DMS153 treated with DMSO at 0.1 percent for 48 hours (cell line): ENCODE results near the gene GALNT5.
A peak's percentile ranks its signal among the peaks of the same experiment; 100 is the strongest.
"Not testable (repeated sequence)": the region's sequence is repeated elsewhere in the genome, so short reads cannot be mapped to it uniquely, and the experiment has no call there.

Experiments used
- DNase-seq: peaks from one replicate; lab custom pipeline; 2025; ENCODE audit not compliant: unreplicated experiment; lab: John Stamatoyannopoulos, UW

Gene GALNT5

DNA sequence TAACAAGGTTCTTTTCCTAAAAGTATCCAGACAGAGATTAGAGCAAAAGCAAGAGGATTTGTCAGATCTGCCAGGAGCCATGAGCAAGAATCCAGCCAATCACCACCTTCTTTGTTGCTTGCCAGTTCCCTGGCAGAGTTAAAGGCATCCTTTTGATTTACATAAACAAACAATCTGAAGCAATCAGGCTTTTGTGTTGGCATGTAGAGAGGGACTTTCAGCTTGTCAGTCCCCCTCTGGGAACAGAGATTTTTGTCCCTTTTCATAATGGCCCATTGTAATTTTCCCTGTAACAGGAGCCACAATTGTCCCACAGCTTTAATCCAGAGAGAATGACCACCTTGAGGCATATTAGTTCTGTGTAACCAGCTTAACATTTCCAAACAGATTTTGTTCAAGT is 68.3 kb downstream of the GALNT5 start, which contains the start of gene ERMN:
Gene ERMN (minus strand): TSS at position 39 of the 400 bp plus-strand sequence. CDS start 182 bp downstream, outside the sequence.
- peak; percentile 30 for DNase-seq

DNA sequence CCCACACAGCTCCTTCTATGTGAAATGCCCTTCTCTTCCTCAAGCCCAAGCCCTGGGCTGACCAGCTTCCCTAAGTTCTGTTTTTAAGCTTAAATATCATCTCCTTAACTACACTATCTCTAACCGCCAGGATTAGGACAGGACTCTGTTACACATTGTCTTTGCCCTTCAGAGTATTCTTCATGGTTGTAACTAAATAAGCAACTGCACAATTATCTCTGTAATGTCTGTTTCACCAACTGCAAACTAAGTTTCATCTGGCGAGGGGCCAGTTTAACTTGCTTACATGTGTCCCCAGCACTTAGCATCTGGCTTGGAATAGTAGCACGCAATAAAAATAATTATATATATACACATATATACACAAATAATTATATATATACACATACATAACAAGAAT is 69.2 kb downstream of the GALNT5 start:
- DNase-seq, result no peak

DNA sequence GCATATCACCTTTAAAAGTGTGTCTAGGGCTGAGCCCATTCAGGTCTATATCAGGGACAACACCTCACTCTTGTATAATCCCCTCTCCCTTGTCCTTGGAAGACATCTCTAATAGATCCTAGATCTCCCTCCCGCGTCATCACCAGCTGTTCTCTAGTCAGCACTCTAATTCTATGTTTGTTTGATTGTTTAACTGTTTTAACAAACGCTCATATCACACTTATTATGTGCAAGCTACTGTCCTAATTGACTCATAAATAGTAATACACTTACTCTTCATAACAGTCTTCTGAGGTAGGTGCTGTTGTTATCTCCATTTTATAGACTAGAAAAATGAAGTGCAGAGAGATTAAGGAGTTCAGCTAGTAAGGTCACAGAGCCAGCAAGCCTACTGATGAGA is 69.7 kb downstream of the GALNT5 start:
- DNase-seq, result no peak

DNA sequence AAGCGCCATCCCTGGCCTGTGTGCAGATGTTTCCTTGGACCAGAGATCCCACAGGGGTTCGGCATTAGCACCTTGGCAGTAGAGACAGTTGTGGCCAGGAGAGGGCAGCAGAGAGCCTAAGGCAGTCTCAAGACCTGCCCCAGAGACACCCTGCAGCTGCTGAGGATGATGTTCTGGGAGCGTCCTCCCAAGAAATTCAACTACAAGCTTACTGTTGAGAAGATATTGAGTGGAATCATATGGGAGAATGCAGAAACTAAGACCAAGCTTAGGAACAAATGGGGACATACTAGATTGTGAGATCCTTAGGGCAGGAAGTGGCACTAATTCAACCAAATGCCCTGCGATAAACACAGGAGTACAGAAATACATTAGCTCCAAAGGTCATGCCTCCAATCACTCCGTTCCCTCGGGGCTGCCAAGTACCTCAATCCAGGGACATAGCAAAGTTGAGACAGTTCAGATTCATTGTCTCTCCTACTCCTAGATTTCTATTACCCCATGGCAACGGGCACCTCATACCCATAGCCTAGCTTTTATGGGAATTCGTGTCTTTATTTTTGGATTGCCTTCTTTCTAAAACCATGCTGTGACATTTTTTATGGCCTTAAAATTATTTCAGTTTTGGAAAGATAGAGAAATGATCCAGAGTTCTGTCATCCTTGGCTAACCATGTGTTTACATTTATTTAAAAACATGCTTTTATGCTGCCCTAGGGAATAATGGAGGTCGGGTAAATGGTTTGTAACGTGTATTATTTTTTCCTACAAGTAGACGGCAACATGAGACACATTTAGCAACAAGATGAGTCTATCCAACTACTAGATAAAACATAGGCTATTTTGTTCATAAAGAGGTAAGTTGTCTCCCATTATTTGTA is 70.4 kb downstream of the GALNT5 start:
- DNase-seq, result peak; percentile 79

DNA sequence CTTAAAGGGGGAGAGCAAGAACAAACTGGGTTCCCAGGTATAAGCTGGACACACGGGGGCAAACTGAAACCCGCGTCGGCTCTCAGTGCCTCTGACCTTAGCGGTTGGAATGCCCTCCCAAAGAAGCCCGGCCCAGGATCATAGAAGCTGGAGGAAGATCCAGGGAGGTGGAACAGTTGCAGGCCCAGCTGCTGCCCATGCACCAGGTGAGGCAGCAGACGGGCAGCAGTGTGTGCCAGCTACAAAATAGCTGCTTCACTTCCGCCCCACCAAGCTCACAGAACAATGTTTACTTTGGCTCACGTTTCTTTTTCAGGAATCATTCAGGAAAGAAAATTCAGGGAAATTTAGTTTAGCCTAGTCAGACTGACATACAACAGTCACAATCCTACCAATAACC is 72.0 kb downstream of the GALNT5 start:
- DNase-seq, result peak; percentile 90

DNA sequence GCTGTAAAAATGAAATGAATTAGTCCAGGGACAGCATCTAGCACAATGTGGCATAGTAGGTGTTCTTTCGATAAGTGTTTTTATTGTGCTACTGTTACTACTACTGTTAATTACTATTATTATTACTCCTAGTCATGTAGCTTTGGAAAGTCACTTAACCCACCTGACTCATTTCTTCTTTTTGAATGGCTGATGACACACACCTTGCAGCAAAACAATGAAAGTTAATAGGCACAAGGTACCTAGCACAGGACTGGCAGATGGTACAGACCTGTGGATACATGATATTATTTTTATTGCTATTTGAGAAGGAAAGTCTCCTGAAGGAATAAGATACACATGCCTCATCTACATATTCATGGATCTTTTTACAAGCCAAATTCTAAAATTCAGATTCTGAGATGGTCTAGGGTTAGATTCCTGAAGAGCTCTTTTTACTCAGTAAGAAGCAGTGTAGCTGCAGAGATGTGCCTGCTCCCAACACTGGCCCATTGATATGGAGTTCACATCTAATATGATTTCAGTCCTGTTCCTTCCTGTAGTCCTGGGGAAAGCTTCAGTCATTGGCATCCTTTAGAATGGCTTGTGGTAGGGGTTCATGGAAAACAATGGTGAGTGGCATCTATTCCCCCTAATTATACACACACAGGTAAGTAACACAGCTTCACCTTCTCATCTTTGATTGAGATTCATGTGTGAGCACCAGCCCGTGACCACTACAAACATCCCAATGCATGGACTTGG is 76.0 kb downstream of the GALNT5 start:
- no peak for DNase-seq

DNA sequence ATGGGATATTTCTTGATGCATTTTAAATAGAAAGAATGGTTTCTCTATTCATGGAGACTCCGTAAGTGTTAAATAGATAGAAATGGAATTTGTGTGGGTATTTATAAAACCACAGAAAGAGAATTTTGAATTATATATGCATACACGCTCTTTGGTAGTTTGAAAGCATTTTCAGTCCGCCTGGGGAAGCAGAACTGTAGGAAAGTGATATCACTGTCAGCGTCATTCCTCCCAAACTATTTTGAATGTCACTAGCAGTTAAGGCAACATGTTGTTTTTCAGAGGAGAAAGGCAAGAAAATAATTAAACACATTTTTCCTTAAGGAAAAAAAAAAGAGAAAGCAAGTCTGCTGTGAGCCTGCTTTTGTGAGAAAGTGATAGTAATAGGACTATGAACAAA is 76.8 kb downstream of the GALNT5 start:
- DNase-seq, result no peak

DNA sequence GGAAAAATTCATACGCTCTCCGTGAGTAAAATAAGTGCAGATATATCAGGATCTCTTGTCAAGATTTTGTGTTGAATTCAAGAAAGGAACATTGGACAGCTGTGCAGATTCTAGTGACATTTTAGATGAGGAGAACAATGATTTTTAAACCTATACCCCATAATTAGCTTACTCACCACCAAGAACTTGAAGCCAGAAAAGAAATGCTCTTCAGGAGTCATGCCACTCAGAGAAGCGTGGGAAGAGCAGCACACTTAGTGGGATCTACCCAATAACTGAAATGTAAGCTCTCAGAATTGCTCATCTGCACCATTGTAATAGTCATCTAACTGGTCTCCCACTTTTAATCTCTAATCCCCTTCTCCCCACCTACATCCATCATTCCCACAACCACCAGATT is 77.3 kb downstream of the GALNT5 start:
- no peak for DNase-seq

DNA sequence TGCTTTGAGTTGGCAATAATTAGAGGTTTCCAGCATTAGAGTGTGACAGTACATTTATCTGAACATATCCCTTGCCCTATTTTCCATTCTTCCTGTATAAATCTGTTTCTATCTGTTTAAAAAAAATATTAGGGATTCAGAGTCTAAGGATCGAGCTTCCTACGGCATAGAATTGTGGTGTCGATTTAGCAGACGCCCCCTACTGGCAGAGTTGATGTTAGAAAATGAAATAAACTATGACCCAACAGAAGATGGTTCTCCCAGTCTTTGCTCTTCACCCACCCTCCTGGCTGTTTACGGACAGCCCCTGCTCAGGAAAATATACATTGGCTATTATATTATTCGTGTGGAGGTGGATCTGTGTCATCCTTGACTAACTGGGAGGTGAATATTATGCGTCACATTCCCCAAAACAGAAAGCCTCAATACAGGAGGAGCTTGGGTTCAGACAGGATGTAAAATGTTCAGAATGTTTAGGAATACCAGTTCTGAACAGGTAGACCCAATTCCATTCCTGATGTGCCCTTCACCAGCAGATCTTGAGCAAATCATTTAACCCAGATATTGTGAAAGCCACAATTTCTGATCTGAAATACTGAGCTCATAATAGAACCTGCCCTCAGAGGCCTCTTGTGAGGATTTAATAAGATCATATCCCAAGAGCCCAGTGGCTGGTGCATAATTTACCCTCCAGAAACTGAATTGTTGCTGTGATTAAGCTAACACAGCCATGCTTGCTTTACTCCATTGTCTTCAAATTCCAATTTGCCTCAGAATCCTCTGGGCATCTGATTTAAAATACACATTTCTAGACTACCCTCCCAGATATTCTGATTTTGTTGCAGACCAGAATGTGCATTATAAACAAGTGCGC is 78.9 kb downstream of the GALNT5 start:
- no peak for DNase-seq

DNA sequence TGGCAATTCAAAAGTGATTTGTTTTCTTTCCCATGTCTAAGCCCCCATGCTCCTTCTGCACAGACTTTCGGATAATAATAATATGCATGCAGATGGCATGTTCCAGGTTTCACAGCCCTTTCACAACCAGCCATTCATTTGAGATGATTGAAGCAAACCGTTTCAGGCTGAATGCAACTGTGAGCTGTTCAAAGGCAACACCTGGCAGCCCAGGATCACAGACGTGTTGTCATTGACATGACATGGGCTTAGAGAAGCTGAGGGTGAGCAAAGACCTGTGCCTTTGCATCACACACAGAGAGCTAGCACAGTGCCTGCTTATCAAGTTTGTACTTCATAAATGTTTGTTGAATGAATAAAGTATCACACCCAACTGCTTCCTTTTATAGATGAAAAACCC is 80.5 kb downstream of the GALNT5 start:
- DNase-seq, result no peak

DNA sequence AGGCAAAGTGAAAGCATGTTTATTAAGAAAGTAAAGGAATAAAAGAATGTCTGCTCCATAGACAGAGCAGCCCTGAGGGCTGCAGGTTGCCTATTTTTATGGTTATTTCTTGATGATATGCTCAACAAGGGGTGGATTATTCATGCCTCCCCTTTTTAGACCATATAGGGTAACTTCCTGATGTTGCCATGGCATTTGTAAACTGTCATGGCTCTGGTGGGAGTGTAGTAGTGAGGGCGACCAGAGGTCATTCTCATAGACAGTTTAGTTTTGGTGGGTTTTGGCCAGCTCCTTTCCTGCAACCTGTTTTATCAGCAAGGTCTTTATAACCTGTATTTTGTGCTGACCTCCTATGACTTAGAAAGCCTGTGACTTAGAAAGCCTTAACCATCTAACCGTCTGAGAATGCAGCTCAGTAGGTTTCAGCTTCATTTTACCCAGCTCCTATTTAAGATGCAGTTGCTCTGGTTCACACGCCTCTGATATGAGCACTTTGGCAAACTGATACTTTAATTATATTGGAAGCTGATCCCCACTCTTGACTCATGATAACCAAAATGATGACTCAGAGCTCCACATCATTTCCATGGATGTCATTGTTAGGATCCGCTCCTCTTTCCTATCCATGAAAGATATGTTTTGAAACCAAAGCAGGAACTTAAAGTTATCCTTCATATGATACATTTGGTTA is 82.6 kb downstream of the GALNT5 start:
- no peak for DNase-seq

DNA sequence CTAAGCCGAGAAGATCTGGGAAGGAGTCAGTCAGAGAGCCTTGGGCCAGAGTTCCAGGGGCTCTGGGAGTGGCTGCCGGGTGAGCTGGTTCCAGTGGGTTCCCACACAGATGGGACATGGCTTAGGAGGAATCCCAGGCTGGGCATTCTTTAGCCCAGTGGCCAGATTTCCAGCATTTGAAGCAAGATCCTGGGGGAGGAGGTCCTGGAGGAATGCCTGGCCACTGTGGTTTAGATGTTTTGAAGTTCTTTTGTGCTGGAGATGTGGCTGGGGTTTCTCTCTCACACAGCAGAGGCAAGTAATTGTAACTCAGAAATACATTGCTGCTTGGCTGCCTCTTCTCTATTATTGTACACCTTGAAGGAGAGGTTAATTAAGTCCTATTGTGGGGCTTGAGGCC is 83.9 kb downstream of the GALNT5 start:
- DNase-seq, result not testable (repeated sequence)

DNA sequence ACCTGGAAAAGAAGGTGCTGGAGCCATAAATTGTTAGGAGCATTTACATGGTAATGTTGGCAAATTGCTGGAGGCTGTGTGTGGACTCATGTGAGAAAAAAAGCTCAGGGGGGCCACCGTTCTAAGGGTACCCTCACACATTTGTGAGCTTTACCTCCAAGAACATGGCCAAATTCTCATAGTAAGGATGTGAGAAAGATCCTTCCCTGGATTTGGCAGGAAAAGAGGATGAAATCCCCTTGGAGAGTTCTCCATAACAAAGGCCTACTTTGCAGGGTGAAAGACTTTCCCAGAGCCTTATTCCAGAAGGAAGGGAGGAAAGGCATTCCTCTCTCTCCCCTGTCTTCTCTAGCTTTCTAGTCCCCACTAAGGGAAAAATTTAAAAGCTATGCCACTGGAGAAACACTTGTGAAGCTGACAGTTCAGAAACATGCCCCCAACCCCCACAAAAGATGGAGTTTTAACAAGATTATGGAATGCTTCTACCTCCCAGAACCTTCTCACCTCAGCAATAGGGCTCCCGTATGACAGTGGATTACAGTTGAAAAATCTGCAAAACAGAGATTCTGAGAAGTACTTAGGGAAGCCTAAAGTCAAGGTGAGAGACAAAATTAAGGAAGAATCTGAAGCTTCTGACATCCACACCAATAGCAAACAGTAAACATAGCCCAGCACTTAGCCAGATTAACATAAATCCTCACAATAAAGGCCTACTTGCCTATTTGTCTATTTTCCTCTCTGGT is 88.3 kb downstream of the GALNT5 start:
- DNase-seq, result no peak

DNA sequence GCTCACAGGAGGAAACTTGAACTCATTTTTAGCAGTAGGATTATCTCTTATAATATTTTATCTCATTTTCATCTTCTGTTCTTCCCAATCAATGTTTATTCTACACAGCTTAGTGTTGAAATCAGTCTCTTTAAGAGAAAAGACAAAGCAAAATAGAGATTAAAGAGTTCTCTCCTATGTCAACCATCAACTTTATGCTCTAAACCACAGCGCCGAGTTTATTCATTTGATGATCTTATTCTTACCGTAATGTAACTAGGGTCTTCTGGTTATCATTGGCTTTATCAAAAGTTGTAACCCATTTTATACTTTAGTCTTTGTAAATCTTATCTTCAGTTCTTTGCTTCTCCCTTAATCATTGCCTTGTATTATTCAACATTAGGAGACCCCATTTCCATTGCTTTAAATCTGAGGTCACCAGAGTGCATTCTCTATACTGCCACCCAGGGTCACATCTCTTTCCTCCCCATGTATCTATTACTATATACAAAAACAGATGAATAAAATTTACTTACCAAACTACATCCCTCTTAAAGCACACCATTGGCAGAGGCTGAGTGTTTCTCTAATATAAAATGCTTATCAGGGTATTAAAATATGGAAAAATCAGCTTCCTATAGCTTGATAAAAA is 90.9 kb downstream of the GALNT5 start:
- no peak for DNase-seq

DNA sequence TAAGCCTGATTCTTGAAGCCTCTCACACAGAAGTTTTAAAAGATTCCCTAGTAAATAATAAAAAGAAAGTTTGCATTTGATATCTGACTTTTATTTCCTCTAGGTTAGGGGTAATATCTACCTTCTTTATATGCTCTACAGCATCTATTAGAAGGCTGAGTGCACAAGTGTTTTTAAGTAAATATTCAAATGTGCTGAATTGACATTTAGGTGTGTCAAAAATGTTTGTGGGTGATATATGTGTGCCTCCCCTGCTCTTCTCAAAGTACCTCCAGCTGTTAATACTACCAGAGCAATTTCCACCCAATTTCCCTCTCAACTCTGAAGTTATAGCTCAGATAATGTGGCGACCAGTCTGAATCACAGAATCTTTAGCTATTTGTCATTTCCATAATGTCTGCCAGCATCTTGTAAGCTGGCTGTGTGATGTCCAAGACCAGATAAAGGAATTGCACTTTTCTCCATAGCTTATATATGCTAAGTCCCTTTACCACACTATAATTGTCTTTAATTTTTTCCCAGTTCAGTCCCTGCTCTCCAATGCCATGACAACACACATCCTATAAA is 92.5 kb downstream of the GALNT5 start:
- DNase-seq, result no peak

DNA sequence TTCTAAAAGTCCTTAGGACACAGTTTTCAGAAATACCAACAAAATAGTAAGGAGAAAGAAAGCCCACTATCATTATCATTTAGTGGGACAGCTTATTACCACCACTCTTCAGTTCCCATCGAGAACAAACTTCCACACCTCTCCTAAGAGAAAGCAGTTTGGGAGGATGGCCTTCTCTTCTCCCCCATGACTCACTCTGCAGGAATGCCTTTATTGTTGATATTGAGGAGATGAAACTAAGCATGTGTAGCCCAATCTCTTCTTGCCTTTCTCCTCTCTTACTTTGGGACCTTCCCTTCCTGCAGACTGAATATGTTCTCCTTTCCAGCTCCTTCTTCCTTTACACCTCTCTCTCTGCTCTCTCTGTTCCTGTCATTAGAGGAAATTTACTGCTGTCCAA is 98.1 kb downstream of the GALNT5 start:
- no peak for DNase-seq

DNA sequence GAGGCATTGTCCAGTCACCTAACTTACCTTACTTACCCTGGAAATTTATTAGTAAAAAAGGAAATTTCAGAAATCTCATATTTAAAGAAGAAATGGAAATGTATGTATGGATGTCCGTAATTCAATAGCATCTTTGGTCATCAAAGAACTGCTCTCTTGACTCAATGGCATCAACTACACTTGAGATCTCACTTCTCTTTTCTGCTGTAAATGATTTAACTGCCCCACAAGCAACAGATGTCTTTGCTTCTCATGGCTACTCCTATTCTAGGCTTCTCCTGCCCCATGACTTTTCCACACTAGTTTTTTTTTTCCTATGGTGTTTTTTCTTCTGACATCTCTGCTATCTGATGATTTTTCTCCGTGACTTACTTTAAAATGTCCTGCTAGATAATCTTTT is 102.1 kb downstream of the GALNT5 start:
- DNase-seq, result no peak

DNA sequence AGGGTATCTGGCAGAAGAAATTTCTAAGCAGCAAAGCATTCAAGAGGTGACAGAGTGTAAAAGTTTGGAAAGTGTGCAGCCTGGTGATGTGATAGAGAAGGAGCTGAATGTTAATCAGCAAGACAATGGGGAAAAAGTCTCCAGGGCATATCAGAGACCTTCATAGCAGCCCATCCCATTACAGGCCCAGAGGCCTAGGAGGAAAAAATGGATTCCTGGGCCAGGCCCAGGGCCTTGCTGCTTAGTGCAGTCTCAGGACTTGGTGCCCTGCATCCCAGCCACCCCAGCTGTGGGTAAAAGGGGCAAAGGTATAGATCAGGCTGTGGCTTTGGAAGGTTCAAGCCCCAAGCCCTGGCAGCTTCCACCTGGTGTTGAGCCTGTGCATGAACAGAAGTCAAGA is 104.0 kb downstream of the GALNT5 start:
- no peak for DNase-seq

DNA sequence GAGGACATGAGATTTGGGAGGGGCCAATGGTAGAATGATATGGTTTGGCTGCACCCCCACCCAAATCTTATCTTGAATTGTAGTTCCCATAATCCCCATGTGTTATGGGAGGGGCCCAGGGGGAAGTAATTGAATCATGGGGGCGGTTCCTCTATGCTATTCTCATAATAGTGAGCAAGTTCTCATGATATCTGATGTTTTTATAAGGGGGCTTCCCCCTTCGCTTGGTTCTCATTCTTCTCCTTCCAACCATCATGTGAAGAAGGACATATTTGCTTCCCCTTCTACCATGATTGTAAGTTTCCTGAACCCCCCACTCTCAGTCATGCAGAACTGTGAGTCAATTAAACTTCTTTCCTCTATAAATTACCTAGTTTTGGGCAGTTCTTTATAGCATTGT is 105.1 kb downstream of the GALNT5 start:
- no peak for DNase-seq
